Loucy (cell line): Measurements from ENCODE around the gene FAM13A.

ENCODE experiments used
- H2AFZ ChIP-seq: fragments of 200-600 bp; sonication (generic); 2 replicates; pipeline ENCODE4 v1.6.0; 2016; ENCODE audit warnings: antibody characterized with exemption, mild to moderate bottlenecking, low read length, moderate library complexity
- H3F3A ChIP-seq: fragments of 200-600 bp; 2 replicates; pipeline ENCODE4 v1.6.0; 2016; ENCODE audit warnings: antibody characterized with exemption, low read depth, mild to moderate bottlenecking
- H3K27me3 ChIP-seq: fragments of 200-600 bp; sonication (generic); 2 replicates; pipeline ENCODE4 v1.6.1; 2014; ENCODE audit warnings: low read length, mild to moderate bottlenecking; ENCODE audit not compliant: insufficient read depth, poor library complexity, severe bottlenecking
- H3K36me3 ChIP-seq: fragments of 200-600 bp; sonication (generic); 2 replicates; pipeline ENCODE4 v1.6.1; 2016; ENCODE audit warnings: low read length; ENCODE audit not compliant: insufficient read depth
- H3K4me1 ChIP-seq: fragments of 200-600 bp; sonication (generic); 2 replicates; pipeline ENCODE4 v1.5.1; 2014; ENCODE audit warnings: low read length, mild to moderate bottlenecking; ENCODE audit not compliant: insufficient read depth, poor library complexity, severe bottlenecking
- H3K4me2 ChIP-seq: fragments of 200-600 bp; sonication (generic); 2 replicates; pipeline ENCODE4 v1.6.0; 2014; ENCODE audit warnings: antibody characterized with exemption, low read length, low read depth, mild to moderate bottlenecking; ENCODE audit not compliant: poor library complexity, severe bottlenecking
- H3K4me3 ChIP-seq: fragments of 200-600 bp; sonication (generic); 2 replicates; pipeline ENCODE4 v1.5.1; 2014; ENCODE audit warnings: low read length, mild to moderate bottlenecking, mixed read lengths; ENCODE audit not compliant: poor library complexity, severe bottlenecking
- H3K79me2 ChIP-seq: fragments of 200-600 bp; sonication (generic); 2 replicates; pipeline ENCODE4 v1.6.1; 2014; ENCODE audit warnings: low read length; ENCODE audit not compliant: insufficient read depth
- H3K9ac ChIP-seq: fragments of 200-600 bp; sonication (generic); 2 replicates; pipeline ENCODE4 v1.6.0; 2014; ENCODE audit warnings: mild to moderate bottlenecking, low read depth, low read length, moderate library complexity; ENCODE audit not compliant: poor library complexity, severe bottlenecking
- H3K9me2 ChIP-seq: fragments of 200-600 bp; sonication (generic); replicated peaks from 2 replicates; pipeline ENCODE4 v1.6.1; 2016; ENCODE audit warnings: low read depth, low read length, mixed read lengths
- H3K9me3 ChIP-seq: fragments of 200-600 bp; sonication (generic); 2 replicates; pipeline ENCODE4 v1.6.1; 2014; ENCODE audit warnings: mild to moderate bottlenecking, antibody characterized with exemption, low read length, low read depth; ENCODE audit not compliant: insufficient read depth
- H4K20me1 ChIP-seq: fragments of 200-600 bp; sonication (generic); 2 replicates; pipeline ENCODE4 v1.6.0; 2014; ENCODE audit warnings: antibody characterized with exemption, low read length, mild to moderate bottlenecking; ENCODE audit not compliant: insufficient read depth, poor library complexity, severe bottlenecking
- CTCF ChIP-seq: fragments of 200-600 bp; sonication (generic); conservative IDR thresholded peaks from 2 replicates; pipeline ENCODE4 v1.5.1; 2014; ENCODE audit warnings: mild to moderate bottlenecking, antibody characterized with exemption, low read length
- EZH2phosphoT487 ChIP-seq: fragments of 200-600 bp; IDR thresholded peaks from 2 replicates; pipeline ENCODE4 v1.6.1; 2018; ENCODE audit warnings: antibody characterized with exemption, mild to moderate bottlenecking, moderate library complexity, borderline replicate concordance

FAM13A gene

GRCh38 chr4:88811904-88812303, 245.1 kb downstream of the FAM13A start:
- Histone ChIP-seq H3K4me3 (no peak overlapping the region), H3K79me2 (no peaks in the 10 kb centered on the region), H3K36me3 (no peaks in the 10 kb centered on the region), H3K9ac (no peak overlapping the region), H3K27me3 (no peaks in the 10 kb centered on the region), H3F3A (no peaks in the 10 kb centered on the region), H3K9me3 (no peaks in the 10 kb centered on the region), H3K4me2 (no peak overlapping the region), H3K9me2 (no peaks in the 10 kb centered on the region), H4K20me1 (no peaks in the 10 kb centered on the region), H3K4me1 (peaks cover 5% of the 10 kb centered on the region), H2AFZ (no peak overlapping the region)
- TF ChIP-seq EZH2phosphoT487 = no peak
- no peak for TF ChIP-seq CTCF

- Histone ChIP-seq H3K9ac (no peak overlapping the region), H4K20me1 (no peaks in the 10 kb centered on the region), H3K4me1 (no peaks in the 10 kb centered on the region), H3K9me2 (no peaks in the 10 kb centered on the region), H3K4me3 (no peak overlapping the region), H3K79me2 (no peaks in the 10 kb centered on the region), H3K36me3 (no peaks in the 10 kb centered on the region), H3F3A (no peaks in the 10 kb centered on the region), H2AFZ (no peak overlapping the region), H3K27me3 (no peaks in the 10 kb centered on the region), H3K4me2 (no peak overlapping the region), H3K9me3 (no peaks in the 10 kb centered on the region)
- no peak for TF ChIP-seq CTCF
- TF ChIP-seq EZH2phosphoT487 = no peak
Observed at GRCh38 chr4:88810325-88810724, 246.7 kb downstream of the FAM13A start.

- no peaks in the 10 kb centered on the region for H3K4me1 ChIP-seq
- no peaks in the 10 kb centered on the region for H3K9me3 ChIP-seq
- no peaks in the 10 kb centered on the region for H3F3A ChIP-seq
- no peak overlapping the region for H3K4me2 ChIP-seq
- H4K20me1 ChIP-seq = no peaks in the 10 kb centered on the region
- no peaks in the 10 kb centered on the region for H3K9me2 ChIP-seq
- no peak overlapping the region for H3K4me3 ChIP-seq
- no peak overlapping the region for H3K9ac ChIP-seq
- TF ChIP-seq CTCF = no peak
- TF ChIP-seq EZH2phosphoT487 = no peak
- no peaks in the 10 kb centered on the region for H3K36me3 ChIP-seq
- no peak overlapping the region for H2AFZ ChIP-seq
- H3K79me2 ChIP-seq = no peaks in the 10 kb centered on the region
- no peaks in the 10 kb centered on the region for H3K27me3 ChIP-seq
Observed at GRCh38 chr4:88809576-88810219, 247.3 kb downstream of the FAM13A start.
